Measurements from ENCODE around the gene PLAC1.

The PLAC1 gene

GRCh38 chrX:134658002-134658759 is at the start of gene PLAC1:
Gene PLAC1, minus strand, starts transcription at chrX:134658471. Its CDS starts 91,789 bp downstream, at chrX:134566682.
- no peak for DNase-seq

- no peak for DNase-seq
Observed at GRCh38 chrX:134706138-134706537, 47.9 kb upstream of the PLAC1 start.

- no peak for DNase-seq
Observed at GRCh38 chrX:134695999-134696398, 37.7 kb upstream of the PLAC1 start.

- no peak for DNase-seq
Observed at GRCh38 chrX:134694333-134695322, 36.4 kb upstream of the PLAC1 start.

GRCh38 chrX:134693644-134694043 is 35.4 kb upstream of the PLAC1 start:
- DNase-seq: no peak

- DNase-seq: no peak
Observed at GRCh38 chrX:134692990-134693389, 34.7 kb upstream of the PLAC1 start.

- no peak for DNase-seq
Observed at GRCh38 chrX:134692233-134692632, 34.0 kb upstream of the PLAC1 start.

- no peak for DNase-seq
Observed at GRCh38 chrX:134691453-134691852, 33.2 kb upstream of the PLAC1 start.

GRCh38 chrX:134688839-134689238 is 30.6 kb upstream of the PLAC1 start:
- DNase-seq: no peak

- DNase-seq: no peak
Observed at GRCh38 chrX:134688031-134688823, 30.0 kb upstream of the PLAC1 start.

GRCh38 chrX:134685668-134686067 is 27.4 kb upstream of the PLAC1 start:
- DNase-seq: no peak

- peak; percentile 83 for DNase-seq
Observed at GRCh38 chrX:134684956-134685355, 26.7 kb upstream of the PLAC1 start.

- no peak for DNase-seq
Observed at GRCh38 chrX:134683351-134684005, 25.2 kb upstream of the PLAC1 start.

- no peak for DNase-seq
Observed at GRCh38 chrX:134682081-134682480, 23.8 kb upstream of the PLAC1 start.

- DNase-seq: no peak
Observed at GRCh38 chrX:134679644-134680043, 21.4 kb upstream of the PLAC1 start.

- no peak for DNase-seq
Observed at GRCh38 chrX:134679221-134679620, 20.9 kb upstream of the PLAC1 start.

GRCh38 chrX:134677332-134677731 is 19.1 kb upstream of the PLAC1 start:
- no peak for DNase-seq

GRCh38 chrX:134676436-134676835 is 18.2 kb upstream of the PLAC1 start:
- no peak for DNase-seq

GRCh38 chrX:134673123-134673522 is 14.9 kb upstream of the PLAC1 start:
- DNase-seq: no peak

GRCh38 chrX:134672101-134672500 is 13.8 kb upstream of the PLAC1 start:
- DNase-seq: no peak

- DNase-seq: no peak
Observed at GRCh38 chrX:134671294-134671693, 13.0 kb upstream of the PLAC1 start.

GRCh38 chrX:134670134-134670924 is 12.1 kb upstream of the PLAC1 start:
- peak; percentile 81 for DNase-seq
